Measurements from ENCODE around the gene SLC44A3.

DNA sequence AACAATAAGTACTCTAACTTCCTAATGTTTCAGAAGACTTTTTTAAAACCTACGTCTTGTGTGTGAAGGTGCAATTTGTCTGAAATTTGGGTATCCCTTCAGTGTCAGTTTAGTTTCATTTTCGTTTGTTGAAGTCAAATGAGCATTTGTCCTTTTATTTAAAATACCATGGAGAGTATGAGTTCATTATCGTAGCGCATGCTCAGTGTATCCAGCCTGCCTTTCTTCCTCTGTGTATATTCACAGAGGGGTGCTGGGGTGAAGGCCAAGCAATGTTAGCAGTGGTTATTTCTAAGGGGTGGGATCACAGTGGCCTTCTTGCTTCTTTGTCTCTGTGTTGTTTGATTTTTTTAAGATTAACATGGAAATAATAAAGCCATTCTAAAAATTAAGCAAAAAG lies 63.5 kb downstream of the SLC44A3 start:
- TF ChIP-seq CTCF (IDR thresholded peaks at IDR 0.05) (no peak), POLR2A (IDR thresholded peaks at IDR 0.05) (no peak)

Measured in body of pancreas (tissue), 4 donors.